Lower leg skin (tissue), 4 donors: Measurements from ENCODE around the gene SLC16A12. TPM values are rescaled to one million over a fixed set of nuclear protein-coding genes. Genes with fewer than 3 reads are reported as not detected.

Experiments used
- DNase-seq, 2 donors: peaks; one replicate each; pipeline ENCODE4 v3.0.0-alpha.2; 2019; ENCODE audit warnings: low spot score in 2 of 2
- H3K4me3 ChIP-seq: fragments of 200-600 bp; sonication (generic); 2 replicates; pipeline ENCODE4 v1.5.1; 2017; ENCODE audit warnings: mild to moderate bottlenecking, low read depth; ENCODE audit not compliant: poor library complexity, severe bottlenecking
- CTCF ChIP-seq, 3 donors: fragments of 450-650 bp; IDR thresholded peaks; one replicate each; pipeline ENCODE4 v1.5.1; 2016; ENCODE audit warnings: antibody characterized with exemption in 3 of 3, mild to moderate bottlenecking in 3 of 3, moderate library complexity in 2 of 3
- POLR2A ChIP-seq, 2 donors: fragments of 450-650 bp; IDR thresholded peaks; one replicate each; pipeline ENCODE4 v1.6.1; 2016 to 2017; ENCODE audit warnings: antibody characterized with exemption in 2 of 2, mild to moderate bottlenecking in 1 of 2, moderate library complexity in 1 of 2
- WGBS, 2 donors: methylation state at CpG; one replicate each; pipeline ENCODE4 v1.1.5; 2018; 5-methylcytosine and 5-hydroxymethylcytosine counted together
- intact Hi-C: fragments of 100-400 bp; cut with DNase I; formaldehyde crosslinking; loops from one replicate; pipeline ENCODE4 v1.15.0; 2023; ENCODE audit warnings: low total_unique reads
- total RNA-seq, 4 donors: library from RNA; depleted of rRNA; stranded (reverse); fragments of >200 nt; gene quantifications; one replicate each; pipeline ENCODE4 v1.1.0, GENCODE V29; 2016

The SLC16A12 gene
- total RNA-seq, 4 donors from 2014 or later = 0.13 to 1.5 (median 0.90) TPM

DNA sequence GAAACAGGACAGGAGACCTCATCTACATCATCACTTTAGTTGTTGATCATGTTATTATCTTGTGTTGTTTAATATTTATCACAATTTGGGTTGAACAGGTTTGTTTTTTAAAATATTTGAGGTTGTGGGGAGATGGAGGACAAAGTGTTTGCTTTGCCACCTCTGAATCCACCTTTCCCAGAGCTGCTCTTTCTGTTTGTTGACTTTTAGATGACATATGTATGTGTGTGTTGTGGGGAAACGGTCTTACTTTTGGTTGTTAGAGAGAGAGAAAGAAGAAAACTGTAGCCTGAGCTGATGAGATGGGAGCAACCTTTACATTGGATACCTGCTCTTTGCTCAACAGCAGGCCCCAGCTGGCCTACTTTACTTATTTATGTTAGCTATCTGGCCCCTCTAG, 19.0 kb upstream of the SLC16A12 start:
- TF ChIP-seq POLR2A (IDR thresholded peaks at IDR 0.05) (no peak), CTCF (IDR thresholded peaks at IDR 0.05) (no peak)
- intact Hi-C loops = no loop called here

GRCh38 chr10:89553064-89553734, 17.8 kb upstream of the SLC16A12 start:
- DNase-seq = no peak
- H3K4me3 ChIP-seq = no peak overlapping the region
- intact Hi-C loops = no loop called here
- 38 to 41% methylated on average over 5 of the region's 5 CpGs for WGBS, 2 donors
- no peak for TF ChIP-seq CTCF (IDR thresholded peaks at IDR 0.05)
- TF ChIP-seq POLR2A (IDR thresholded peaks at IDR 0.05) = no peak

More for the DNA sequence above, 19.0 kb upstream of the SLC16A12 start:
- H3K4me3 ChIP-seq = no peak overlapping the region
- DNase-seq = no peak
- WGBS, 2 donors = 88 to 89% methylated on average over 1 of the region's 1 CpG

DNA sequence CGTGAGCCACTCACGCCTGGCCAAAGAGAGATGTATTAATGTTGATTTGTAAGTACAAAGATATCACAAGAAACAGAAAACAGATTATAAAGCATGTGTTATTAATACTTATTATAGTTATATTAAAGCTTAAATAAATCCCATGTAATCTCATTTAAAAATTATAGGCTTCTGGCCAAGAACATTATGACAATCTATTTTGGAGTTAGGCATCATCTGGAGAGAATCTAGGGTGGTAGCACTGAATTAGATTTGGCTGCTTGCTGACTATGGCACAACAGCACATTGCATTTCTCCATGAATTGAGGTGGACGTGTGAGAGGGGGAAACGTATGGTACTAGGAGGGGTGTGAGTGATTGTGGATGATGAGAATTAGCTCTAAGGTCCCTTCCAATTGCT, 16.8 kb upstream of the SLC16A12 start:
- no peak overlapping the region for H3K4me3 ChIP-seq
- intact Hi-C loops = no loop called here
- TF ChIP-seq CTCF (IDR thresholded peaks at IDR 0.05) = no peak
- no peak for DNase-seq
- WGBS, 2 donors = 73 to 87% methylated on average over 4 of the region's 4 CpGs

DNA sequence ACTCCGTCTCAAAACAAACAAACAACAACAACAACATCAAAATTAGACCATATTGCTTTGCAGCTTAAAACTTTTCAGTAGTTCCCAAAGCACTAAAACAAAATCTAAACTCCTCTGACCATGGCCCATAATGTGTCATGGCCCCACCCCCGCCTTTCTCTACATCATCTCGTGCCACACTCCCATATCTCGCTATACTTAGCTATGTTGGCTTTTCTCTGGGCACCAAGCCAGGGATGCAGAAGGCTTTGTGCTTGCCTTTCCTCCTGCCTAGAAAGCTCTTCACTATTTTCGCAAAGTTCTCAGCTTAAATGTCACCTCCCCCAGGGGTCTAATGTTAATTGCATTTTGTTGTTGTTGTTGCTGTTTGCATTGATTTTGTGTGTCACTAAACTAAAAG, 15.1 kb upstream of the SLC16A12 start:
- intact Hi-C loops = no loop called here
- 67 to 70% methylated on average over 5 of the region's 5 CpGs for WGBS, 2 donors

DNA sequence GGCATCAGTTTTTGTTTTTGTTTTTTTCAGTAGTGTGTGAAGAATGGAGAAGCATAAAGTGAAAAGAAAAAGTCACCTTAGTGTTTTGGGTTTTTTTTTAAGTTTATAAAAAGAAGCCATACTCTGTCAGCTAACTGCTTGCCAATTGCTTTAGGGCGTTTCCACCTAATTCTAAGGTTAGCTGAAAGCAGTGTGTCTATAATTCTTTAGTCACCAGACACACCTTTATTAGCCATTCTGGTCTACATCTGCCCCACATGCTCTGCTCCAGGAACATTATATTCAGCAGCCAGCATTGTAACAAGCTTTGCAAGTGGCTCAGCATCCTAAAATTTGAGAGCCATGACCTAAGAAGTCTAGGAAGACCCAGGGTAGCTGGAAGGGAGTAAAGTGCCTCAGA, 14.1 kb upstream of the SLC16A12 start:
- no peak for DNase-seq
- TF ChIP-seq CTCF (IDR thresholded peaks at IDR 0.05) = no peak
- no peak for TF ChIP-seq POLR2A (IDR thresholded peaks at IDR 0.05)
- no peak overlapping the region for H3K4me3 ChIP-seq
- intact Hi-C loops = no loop called here
- WGBS, 2 donors = 35 to 39% methylated on average over 1 of the region's 1 CpG

More for the DNA sequence above, 15.1 kb upstream of the SLC16A12 start:
- TF ChIP-seq POLR2A (IDR thresholded peaks at IDR 0.05) = no peak
- no peak for TF ChIP-seq CTCF (IDR thresholded peaks at IDR 0.05)
- DNase-seq = no peak
- H3K4me3 ChIP-seq = no peak overlapping the region

DNA sequence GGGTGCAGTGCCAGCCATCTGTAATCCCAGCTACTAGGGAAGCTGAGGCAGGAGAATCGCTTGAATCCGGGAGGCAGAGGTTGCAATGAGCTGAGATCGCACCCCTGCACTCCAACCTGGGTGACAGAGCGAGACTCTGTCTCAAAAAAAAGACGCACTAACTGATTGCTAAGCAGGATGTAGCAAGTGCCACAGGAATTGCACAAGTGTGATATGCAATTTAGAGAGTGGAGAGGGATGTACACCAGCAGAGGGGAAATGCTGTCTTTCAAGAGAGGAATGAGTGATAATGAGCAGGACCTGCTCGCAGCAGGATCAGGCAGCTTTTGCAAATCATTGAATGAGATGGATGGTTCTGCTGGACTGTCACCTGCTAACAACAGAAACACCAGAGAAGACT, 13.3 kb upstream of the SLC16A12 start:
- 71 to 78% methylated on average over 6 of the region's 6 CpGs for WGBS, 2 donors
- intact Hi-C loops = no loop called here
- no peak for DNase-seq
- TF ChIP-seq CTCF (IDR thresholded peaks at IDR 0.05) = no peak
- no peak for TF ChIP-seq POLR2A (IDR thresholded peaks at IDR 0.05)
- no peak overlapping the region for H3K4me3 ChIP-seq
